HEK293 (cell line): ENCODE results near the gene ARHGEF2.

Source experiments
- BCL11A ChIP-seq: fragments of 450-650 bp; formaldehyde crosslinking; IDR thresholded peaks from 2 replicates; pipeline ENCODE4 v1.5.1; 2016; ENCODE audit warnings: low read depth, missing biosample characterization, missing genetic modification characterization
- CTCF ChIP-seq: fragments of 450-650 bp; formaldehyde crosslinking; IDR thresholded peaks from 2 replicates; pipeline ENCODE4 v1.5.1; 2016; ENCODE audit warnings: missing biosample characterization, missing genetic modification characterization
- ZBTB11 ChIP-seq: fragments of 450-650 bp; formaldehyde crosslinking; conservative IDR thresholded peaks from 2 replicates; pipeline ENCODE4 v1.5.1; 2016; ENCODE audit warnings: low read depth, missing biosample characterization, missing genetic modification characterization
- ZBTB8A ChIP-seq: fragments of 450-650 bp; formaldehyde crosslinking; IDR thresholded peaks from 2 replicates; pipeline ENCODE4 v1.5.1; 2016; ENCODE audit warnings: missing biosample characterization, missing genetic modification characterization
- ZNF24 ChIP-seq: fragments of 450-650 bp; formaldehyde crosslinking; IDR thresholded peaks from 2 replicates; pipeline ENCODE4 v1.5.1; 2016; ENCODE audit warnings: missing biosample characterization, missing genetic modification characterization
- ZNF558 ChIP-seq: fragments of 450-650 bp; formaldehyde crosslinking; IDR thresholded peaks from 2 replicates; pipeline ENCODE4 v1.5.1; 2016; ENCODE audit warnings: missing biosample characterization, missing genetic modification characterization
- ZNF629 ChIP-seq: fragments of 450-650 bp; formaldehyde crosslinking; IDR thresholded peaks from 2 replicates; pipeline ENCODE4 v1.5.1; 2017; ENCODE audit warnings: missing biosample characterization, missing genetic modification characterization
- ZNF670 ChIP-seq: fragments of 450-650 bp; formaldehyde crosslinking; IDR thresholded peaks from 2 replicates; pipeline ENCODE4 v1.5.1; 2016; ENCODE audit warnings: missing biosample characterization, missing genetic modification characterization, low read depth
- ZNF707 ChIP-seq: fragments of 450-650 bp; formaldehyde crosslinking; IDR thresholded peaks from 2 replicates; pipeline ENCODE4 v1.5.1; 2016; ENCODE audit warnings: missing biosample characterization, missing genetic modification characterization

- TF ChIP-seq ZNF707 (tag by site-specific recombination) = no peak
- no peak for TF ChIP-seq CTCF (tag by site-specific recombination)
- TF ChIP-seq ZBTB8A (tag by site-specific recombination) = no peak
- no peak for TF ChIP-seq ZBTB11 (tag by site-specific recombination)
- TF ChIP-seq ZNF670 (tag by site-specific recombination) = no peak
- no peak for TF ChIP-seq ZNF558 (tag by site-specific recombination)
- no peak for TF ChIP-seq BCL11A
- no peak for TF ChIP-seq ZNF24 (tag by site-specific recombination)
- TF ChIP-seq ZNF629 (tag by site-specific recombination) = no peak
Observed at GRCh38 chr1:156019946-156020292, 41.6 kb upstream of the ARHGEF2 start.
